Peyer's patch (tissue), 4 donors: ENCODE data around the gene KCTD7. TPM values are rescaled to one million over a fixed set of nuclear protein-coding genes. Genes with fewer than 3 reads are reported as not detected.
"Not testable (repeated sequence)": the region's sequence is repeated elsewhere in the genome, so short reads cannot be mapped to it uniquely, and the experiment has no call there.

Experiments used
- DNase-seq, 3 donors: peaks; one replicate each; pipeline ENCODE4 v3.0.0-alpha.2; 2017 to 2019
- H3K27ac ChIP-seq, 4 donors: fragments of 200-600 bp; sonication (generic); one replicate each; pipeline ENCODE4 v1.5.1; 2016 to 2019
- H3K27me3 ChIP-seq, 2 donors: fragments of 200-600 bp; sonication (generic); one replicate each; pipeline ENCODE4 v1.5.1; 2019
- H3K36me3 ChIP-seq, 3 donors: fragments of 200-600 bp; sonication (generic); one replicate each; pipeline ENCODE4 v1.5.1; 2016 to 2019
- H3K4me1 ChIP-seq, 4 donors: fragments of 200-600 bp; sonication (generic); one replicate each; pipeline ENCODE4 v1.5.1; 2016 to 2019
- H3K4me3 ChIP-seq, 4 donors: fragments of 200-600 bp; sonication (generic); 1 replicate in 3 of 4; 2 replicates in 1 of 4; pipeline ENCODE4 v1.5.1; 2016 to 2019; ENCODE audit warnings: mild to moderate bottlenecking in 1 of 4
- H3K9me3 ChIP-seq, 4 donors: fragments of 200-600 bp; sonication (generic); one replicate each; pipeline ENCODE4 v1.5.1; 2016 to 2019; ENCODE audit warnings: mild to moderate bottlenecking in 1 of 4
- POLR2A ChIP-seq, 2 donors: fragments of 450-650 bp; IDR thresholded peaks; one replicate each; pipeline ENCODE4 v1.5.1; 2017; ENCODE audit warnings: antibody characterized with exemption in 2 of 2, mild to moderate bottlenecking in 2 of 2, moderate library complexity in 2 of 2
- total RNA-seq, 4 donors: library from RNA; depleted of rRNA; stranded (reverse); fragments of >200 nt; gene quantifications; one replicate each; pipeline ENCODE4 v1.1.0, GENCODE V29; 2016
- TF ChIP-seq, protein P1 (sequence below), 6 experiments: fragments of 450-650 bp in 4 of 6; fragments of 200-600 bp in 2 of 6; sonication (generic) in 1 of 6; IDR thresholded peaks; one replicate each; pipeline ENCODE4 v1.5.1; 2017 to 2019; ENCODE audit warnings: antibody characterized with exemption in 6 of 6, mild to moderate bottlenecking in 3 of 6, moderate library complexity in 1 of 6

KCTD7 gene
- total RNA-seq, 4 donors from 2014 or later = 6.6 to 20.7 (median 14.3) TPM

DNA sequence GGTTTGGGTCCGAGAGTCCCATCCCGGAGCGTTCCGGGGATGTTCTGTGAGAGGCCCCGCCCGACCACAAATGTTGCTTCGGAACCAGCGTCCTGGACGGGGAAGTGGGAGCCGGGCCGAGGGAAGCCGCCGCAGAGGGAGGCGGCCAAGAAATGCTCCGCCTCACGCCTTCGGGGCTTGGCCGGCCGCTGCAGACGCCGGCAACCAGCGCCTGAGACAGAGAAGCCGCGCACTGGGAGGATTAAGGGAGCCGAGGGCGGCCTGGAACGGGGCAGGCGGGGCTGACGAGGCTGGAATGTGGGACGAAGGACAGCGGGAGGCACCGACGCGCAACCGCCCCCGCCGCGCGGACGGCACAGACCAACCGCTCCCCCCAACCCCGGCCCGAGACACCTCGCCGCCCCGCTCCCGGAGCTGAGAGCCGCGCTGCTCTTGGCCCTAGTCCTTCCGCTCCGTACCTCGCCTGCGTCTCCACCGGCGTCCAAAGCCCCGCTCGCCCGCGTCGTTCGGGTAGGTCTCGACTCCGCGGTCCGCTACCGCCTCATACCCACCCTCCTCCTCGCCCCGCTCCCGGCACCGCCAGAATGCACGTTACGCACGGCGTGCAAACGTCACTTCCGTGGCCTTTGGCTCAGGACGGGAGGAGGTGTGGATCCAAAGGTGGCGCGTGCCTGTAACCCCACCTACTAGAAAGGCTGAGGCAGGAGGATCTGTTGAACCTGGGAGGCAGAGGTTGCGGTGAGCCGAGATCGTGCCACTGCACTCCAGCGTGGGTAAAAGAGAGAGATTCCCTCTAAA is 36.7 kb upstream of the KCTD7 start:
- H3K4me1 ChIP-seq = peaks cover 0 to 21% (median 5%) of the 10 kb centered on the region in 4 donors
- peak overlapping the region; percentile 92 to 98 (median 98) for H3K27ac ChIP-seq
- no peaks in the 10 kb centered on the region for H3K27me3 ChIP-seq
- TF ChIP-seq POLR2A (IDR thresholded peaks at IDR 0.05) = peak; percentile 94 to 97
- TF ChIP-seq, protein P1, sequence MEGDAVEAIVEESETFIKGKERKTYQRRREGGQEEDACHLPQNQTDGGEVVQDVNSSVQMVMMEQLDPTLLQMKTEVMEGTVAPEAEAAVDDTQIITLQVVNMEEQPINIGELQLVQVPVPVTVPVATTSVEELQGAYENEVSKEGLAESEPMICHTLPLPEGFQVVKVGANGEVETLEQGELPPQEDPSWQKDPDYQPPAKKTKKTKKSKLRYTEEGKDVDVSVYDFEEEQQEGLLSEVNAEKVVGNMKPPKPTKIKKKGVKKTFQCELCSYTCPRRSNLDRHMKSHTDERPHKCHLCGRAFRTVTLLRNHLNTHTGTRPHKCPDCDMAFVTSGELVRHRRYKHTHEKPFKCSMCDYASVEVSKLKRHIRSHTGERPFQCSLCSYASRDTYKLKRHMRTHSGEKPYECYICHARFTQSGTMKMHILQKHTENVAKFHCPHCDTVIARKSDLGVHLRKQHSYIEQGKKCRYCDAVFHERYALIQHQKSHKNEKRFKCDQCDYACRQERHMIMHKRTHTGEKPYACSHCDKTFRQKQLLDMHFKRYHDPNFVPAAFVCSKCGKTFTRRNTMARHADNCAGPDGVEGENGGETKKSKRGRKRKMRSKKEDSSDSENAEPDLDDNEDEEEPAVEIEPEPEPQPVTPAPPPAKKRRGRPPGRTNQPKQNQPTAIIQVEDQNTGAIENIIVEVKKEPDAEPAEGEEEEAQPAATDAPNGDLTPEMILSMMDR (IDR thresholded peaks at IDR 0.05) = no peak
- no peaks in the 10 kb centered on the region for H3K9me3 ChIP-seq
- DNase-seq = peak; percentile 92 to 97 (median 96)
- H3K36me3 ChIP-seq = peaks cover 0 to 4% (median 0%) of the 10 kb centered on the region in 3 donors
- H3K4me3 ChIP-seq = peak overlapping the region; percentile 79 to 100 (median 88)

DNA sequence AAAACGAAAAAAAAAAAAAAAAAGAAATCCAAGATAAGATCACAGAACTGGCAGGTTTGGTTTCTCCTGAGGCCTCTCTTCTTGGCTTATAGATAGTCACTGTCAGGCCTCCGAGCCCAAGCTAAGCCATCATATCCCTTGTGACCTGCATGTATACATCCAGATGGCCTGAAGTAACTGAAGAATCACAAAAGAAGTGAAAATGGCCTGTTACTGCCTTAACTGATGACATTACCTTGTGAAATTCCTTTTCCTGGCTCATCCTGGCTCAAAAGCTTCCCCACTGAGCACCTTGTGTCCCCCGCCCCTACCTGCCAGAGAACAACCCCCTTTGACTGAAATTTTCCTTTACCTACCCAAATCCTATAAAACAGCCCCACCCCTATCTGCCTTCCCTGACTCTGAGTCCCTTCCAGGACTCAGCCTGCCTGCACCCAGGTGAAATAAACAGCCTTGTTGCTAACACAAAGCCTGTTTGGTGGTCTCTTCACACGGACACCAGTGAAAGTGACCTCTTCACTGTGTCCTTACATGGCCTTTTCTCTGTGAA is 36.0 kb upstream of the KCTD7 start:
- H3K9me3 ChIP-seq, DNase-seq, H3K36me3 ChIP-seq, H3K27me3 ChIP-seq: not testable (repeated sequence)
- Histone ChIP-seq H3K4me1 (peaks cover 0 to 21% (median 5%) of the 10 kb centered on the region in 4 donors), H3K4me3 (peak overlapping the region; percentile 79 to 100 (median 88)), H3K27ac (peak overlapping the region; percentile 92 to 98 (median 98))

DNA sequence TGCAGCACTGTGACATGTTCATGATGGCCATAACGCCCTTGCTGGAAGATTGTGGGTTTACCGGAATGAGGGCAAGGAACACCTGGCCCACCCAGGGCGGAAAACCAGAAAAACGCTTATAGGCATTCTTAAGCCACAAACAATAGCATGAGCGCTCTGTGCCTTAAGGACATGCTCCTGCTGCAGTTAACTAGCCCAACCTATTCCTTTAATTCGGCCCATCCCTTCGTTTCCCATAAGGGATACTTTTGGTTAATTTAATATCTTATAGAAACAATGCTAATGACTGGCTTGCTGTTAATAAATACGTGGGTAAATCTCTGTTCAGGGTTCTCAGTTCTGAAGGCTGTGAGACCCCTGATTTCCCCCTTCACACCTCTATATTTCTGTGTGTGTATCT is 34.6 kb upstream of the KCTD7 start:
- not testable (repeated sequence) for H3K27ac ChIP-seq

DNA sequence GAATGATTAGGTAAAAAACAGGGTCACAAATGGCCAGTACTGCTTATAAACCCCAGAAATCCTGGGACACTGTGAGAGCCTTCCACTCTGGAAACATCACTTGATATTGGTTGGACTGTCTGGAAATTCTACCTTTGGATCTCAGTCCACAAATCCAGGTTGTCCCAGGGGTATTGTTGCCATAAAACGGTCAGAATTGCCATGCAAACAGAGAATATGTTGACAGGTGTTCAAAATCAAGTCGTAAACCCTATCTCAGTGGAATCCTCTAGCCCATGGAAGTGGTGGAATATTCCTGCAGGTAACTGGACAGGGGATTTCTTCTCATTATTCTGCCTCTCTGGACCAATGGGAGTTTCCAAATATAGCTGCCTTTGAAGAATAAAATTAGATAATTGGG is 31.2 kb upstream of the KCTD7 start:
- no peak for DNase-seq
- Histone ChIP-seq H3K27ac (no peak overlapping the region), H3K36me3 (no peaks in the 10 kb centered on the region), H3K9me3 (no peaks in the 10 kb centered on the region), H3K4me1 (no peaks in the 10 kb centered on the region), H3K4me3 (no peak overlapping the region), H3K27me3 (no peaks in the 10 kb centered on the region)
- TF ChIP-seq POLR2A (IDR thresholded peaks at IDR 0.05) = no peak

More for the DNA sequence above, 34.6 kb upstream of the KCTD7 start:
- H3K4me1 ChIP-seq = peaks cover 0 to 20% (median 5%) of the 10 kb centered on the region in 4 donors
- DNase-seq, H3K27me3 ChIP-seq, H3K9me3 ChIP-seq, H3K36me3 ChIP-seq, H3K4me3 ChIP-seq: not testable (repeated sequence)

DNA sequence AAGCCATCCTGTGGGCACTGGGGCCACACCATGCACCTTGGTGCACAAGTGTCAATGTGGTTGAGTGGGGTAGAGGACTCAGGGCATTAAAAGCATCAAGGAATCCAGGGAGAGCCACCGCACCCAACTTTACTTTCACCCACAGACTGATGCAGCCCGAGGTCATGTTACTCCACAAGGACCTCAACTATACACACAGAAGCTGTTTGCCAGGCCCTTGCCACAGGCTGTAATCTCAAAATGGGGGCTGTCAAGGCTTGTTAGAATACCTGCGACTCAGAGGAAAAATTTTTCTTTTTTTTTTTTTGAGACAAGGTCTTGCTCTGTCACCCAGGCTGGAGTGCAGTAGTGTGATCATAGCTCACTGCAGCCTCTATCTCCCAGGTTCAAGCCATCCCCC is 26.5 kb upstream of the KCTD7 start:
- no peaks in the 10 kb centered on the region for H3K4me1 ChIP-seq
- H3K27me3 ChIP-seq = no peaks in the 10 kb centered on the region
- no peaks in the 10 kb centered on the region for H3K9me3 ChIP-seq
- TF ChIP-seq POLR2A (IDR thresholded peaks at IDR 0.05) = no peak
- TF ChIP-seq, protein P1 (IDR thresholded peaks at IDR 0.05) = no peak
- H3K4me3 ChIP-seq = no peak overlapping the region
- no peak for DNase-seq
- H3K27ac ChIP-seq = no peak overlapping the region
- H3K36me3 ChIP-seq = no peaks in the 10 kb centered on the region

DNA sequence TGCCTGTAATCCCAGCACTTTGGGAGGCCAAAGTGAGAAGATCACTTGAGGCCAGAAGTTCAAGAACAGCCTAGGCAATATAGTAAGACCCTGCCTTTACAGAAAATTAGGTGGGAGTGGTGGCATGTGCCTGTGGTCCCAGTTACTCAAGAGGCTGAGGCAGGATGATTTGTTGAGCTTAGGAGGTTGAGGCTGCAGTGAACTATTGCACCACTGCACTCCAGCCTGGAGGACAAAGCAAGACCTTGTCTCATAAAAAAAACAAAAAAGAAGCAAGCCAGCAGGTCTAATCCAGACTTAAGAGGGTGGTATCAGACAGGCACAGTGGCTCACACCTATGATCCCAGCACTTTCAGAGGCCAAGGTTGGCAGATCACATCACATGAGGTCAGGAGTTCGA is 24.5 kb upstream of the KCTD7 start:
- Histone ChIP-seq H3K9me3 (no peaks in the 10 kb centered on the region), H3K27me3 (no peaks in the 10 kb centered on the region), H3K4me1 (no peaks in the 10 kb centered on the region), H3K36me3 (no peaks in the 10 kb centered on the region), H3K27ac (no peak overlapping the region), H3K4me3 (no peak overlapping the region)
- TF ChIP-seq, protein P1 (IDR thresholded peaks at IDR 0.05) = no peak
- no peak for TF ChIP-seq POLR2A (IDR thresholded peaks at IDR 0.05)
- DNase-seq = no peak

DNA sequence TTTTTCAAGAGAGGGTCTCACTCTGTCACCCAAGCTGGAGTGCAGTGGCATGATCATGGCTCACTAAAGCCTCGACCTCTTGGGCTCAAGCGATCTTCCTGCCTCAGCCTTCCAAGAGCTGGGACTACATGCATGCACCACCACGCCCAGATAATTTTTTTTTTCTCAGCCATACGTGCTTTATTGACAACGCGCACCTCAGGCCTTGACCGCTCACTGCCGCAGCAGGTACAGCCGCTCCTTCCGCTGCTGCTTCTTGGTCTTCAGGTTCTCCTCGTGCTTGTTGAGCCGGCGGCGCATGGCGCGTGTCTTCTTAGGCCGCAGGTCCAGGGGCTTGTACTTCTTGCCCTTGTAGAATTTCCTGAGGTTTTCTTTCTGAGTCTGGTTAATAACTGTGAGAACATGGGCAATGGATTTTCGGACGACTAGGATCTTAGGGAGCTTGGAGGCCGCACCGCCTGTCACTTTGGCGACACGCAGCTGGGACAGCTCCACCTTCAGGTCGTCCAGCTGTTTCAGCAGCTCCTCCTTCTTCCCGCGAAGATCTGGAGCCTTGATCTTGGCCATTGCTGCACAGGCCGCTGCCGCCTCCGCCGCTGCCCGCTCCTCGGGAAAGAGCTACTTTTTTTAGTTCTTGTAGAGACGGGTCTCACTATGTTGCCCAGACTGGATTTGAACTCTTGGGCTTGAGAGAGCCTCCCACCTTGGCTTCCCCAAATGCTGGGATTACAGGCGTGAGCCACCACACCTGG is 22.0 kb upstream of the KCTD7 start:
- H3K4me1 ChIP-seq, H3K27ac ChIP-seq, H3K36me3 ChIP-seq, DNase-seq, H3K9me3 ChIP-seq, H3K4me3 ChIP-seq, H3K27me3 ChIP-seq: not testable (repeated sequence)
